Measurements from ENCODE around the gene ADAMTSL5.

DNA sequence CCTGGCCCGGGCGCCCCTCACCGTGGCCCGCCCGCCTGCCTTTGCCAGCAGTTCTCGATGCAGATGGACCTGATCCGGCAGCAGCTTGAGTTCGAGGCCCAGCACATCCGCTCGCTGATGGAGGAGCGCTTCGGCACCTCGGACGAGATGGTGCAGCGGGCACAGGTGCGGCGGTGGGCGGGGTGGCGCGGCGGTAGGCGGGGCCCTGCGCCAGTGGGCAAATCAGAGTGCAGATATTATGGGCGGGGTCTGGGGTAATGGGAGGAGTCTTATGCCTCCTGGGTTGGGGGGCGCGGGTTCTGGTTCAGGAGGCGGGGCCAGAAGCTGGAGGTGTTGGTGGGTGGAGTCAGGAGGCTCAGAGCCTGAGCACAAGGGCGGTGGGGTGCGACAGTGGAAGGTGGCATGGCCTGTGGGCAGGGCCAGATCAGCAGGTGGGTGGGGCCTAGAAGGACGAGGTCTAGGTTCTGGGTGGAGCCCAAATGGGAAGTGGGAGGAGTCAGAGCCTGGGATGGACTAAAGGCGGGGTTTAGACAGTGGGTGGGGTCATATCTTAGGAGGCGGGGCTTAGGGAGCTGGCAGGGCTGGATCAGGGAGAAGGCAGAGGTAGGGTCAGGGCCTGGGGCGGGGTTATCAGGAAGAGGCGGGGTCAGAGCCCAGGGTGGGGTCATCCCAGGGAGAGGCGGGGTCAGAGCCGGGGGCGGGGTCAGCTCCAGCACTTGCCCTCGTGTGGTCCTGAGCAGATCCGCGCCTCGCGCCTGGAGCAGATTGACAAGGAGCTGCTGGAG, 57.3 kb downstream of the ADAMTSL5 start:
- TF ChIP-seq, protein P1, sequence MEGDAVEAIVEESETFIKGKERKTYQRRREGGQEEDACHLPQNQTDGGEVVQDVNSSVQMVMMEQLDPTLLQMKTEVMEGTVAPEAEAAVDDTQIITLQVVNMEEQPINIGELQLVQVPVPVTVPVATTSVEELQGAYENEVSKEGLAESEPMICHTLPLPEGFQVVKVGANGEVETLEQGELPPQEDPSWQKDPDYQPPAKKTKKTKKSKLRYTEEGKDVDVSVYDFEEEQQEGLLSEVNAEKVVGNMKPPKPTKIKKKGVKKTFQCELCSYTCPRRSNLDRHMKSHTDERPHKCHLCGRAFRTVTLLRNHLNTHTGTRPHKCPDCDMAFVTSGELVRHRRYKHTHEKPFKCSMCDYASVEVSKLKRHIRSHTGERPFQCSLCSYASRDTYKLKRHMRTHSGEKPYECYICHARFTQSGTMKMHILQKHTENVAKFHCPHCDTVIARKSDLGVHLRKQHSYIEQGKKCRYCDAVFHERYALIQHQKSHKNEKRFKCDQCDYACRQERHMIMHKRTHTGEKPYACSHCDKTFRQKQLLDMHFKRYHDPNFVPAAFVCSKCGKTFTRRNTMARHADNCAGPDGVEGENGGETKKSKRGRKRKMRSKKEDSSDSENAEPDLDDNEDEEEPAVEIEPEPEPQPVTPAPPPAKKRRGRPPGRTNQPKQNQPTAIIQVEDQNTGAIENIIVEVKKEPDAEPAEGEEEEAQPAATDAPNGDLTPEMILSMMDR (IDR thresholded peaks at IDR 0.05): no peak
- TF ChIP-seq POLR2A (IDR thresholded peaks at IDR 0.05): no peak

Measured in esophagus squamous epithelium (tissue), 4 donors.